PFSK-1 (cell line): ENCODE results near the gene MCAT.

Source experiments
- POLR2AphosphoS5 ChIP-seq: IDR thresholded peaks from 2 replicates; pipeline ENCODE4 v1.6.1; 2012; ENCODE audit warnings: low read depth, mild to moderate bottlenecking, control low read depth, low read length, moderate library complexity
- SIN3A ChIP-seq: IDR thresholded peaks from 2 replicates; pipeline ENCODE4 v1.6.1; 2012; ENCODE audit warnings: mild to moderate bottlenecking, low read length, moderate library complexity, borderline replicate concordance; ENCODE audit not compliant: insufficient read depth
- TF ChIP-seq, protein P1 (sequence below), 2 experiments: IDR thresholded peaks; 2 replicates each; pipeline versions ENCODE4 v1.6.1 to v1.8.0; 2011 to 2012; ENCODE audit warnings: low read depth in 2 of 2, low read length in 2 of 2, control low read depth in 1 of 2, inconsistent platforms in 1 of 2, mild to moderate bottlenecking in 1 of 2, moderate library complexity in 1 of 2; ENCODE audit not compliant: insufficient read depth in 1 of 2

GRCh38 chr22:43154887-43155536, 11.8 kb upstream of the MCAT start:
- TF ChIP-seq POLR2AphosphoS5 (no peak), SIN3A (no peak)
- TF ChIP-seq, protein P1, sequence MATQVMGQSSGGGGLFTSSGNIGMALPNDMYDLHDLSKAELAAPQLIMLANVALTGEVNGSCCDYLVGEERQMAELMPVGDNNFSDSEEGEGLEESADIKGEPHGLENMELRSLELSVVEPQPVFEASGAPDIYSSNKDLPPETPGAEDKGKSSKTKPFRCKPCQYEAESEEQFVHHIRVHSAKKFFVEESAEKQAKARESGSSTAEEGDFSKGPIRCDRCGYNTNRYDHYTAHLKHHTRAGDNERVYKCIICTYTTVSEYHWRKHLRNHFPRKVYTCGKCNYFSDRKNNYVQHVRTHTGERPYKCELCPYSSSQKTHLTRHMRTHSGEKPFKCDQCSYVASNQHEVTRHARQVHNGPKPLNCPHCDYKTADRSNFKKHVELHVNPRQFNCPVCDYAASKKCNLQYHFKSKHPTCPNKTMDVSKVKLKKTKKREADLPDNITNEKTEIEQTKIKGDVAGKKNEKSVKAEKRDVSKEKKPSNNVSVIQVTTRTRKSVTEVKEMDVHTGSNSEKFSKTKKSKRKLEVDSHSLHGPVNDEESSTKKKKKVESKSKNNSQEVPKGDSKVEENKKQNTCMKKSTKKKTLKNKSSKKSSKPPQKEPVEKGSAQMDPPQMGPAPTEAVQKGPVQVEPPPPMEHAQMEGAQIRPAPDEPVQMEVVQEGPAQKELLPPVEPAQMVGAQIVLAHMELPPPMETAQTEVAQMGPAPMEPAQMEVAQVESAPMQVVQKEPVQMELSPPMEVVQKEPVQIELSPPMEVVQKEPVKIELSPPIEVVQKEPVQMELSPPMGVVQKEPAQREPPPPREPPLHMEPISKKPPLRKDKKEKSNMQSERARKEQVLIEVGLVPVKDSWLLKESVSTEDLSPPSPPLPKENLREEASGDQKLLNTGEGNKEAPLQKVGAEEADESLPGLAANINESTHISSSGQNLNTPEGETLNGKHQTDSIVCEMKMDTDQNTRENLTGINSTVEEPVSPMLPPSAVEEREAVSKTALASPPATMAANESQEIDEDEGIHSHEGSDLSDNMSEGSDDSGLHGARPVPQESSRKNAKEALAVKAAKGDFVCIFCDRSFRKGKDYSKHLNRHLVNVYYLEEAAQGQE (IDR thresholded peaks at IDR 0.05; ENCODE audit: insufficient read depth in 1 of 2, low read depth in 2 of 2, low read length in 2 of 2) = no peak
